Ectodermal cell (in vitro differentiated cells): ENCODE data around the gene TSGA10IP.

Experiments used
- H3K27ac ChIP-seq: 2 replicates; pipeline ENCODE4 v1.7.0; 2013; ENCODE audit warnings: mild to moderate bottlenecking, low read depth, low read length; ENCODE audit not compliant: insufficient read depth, poor library complexity, severe bottlenecking
- H3K27me3 ChIP-seq: 2 replicates; pipeline ENCODE4 v1.7.0; 2013; ENCODE audit warnings: mild to moderate bottlenecking, low read length; ENCODE audit not compliant: insufficient read depth, control insufficient read depth, poor library complexity, severe bottlenecking
- H3K36me3 ChIP-seq: one replicate; pipeline ENCODE4 v1.7.0; 2013; ENCODE audit warnings: low read length; ENCODE audit not compliant: control insufficient read depth, insufficient read depth
- H3K4me1 ChIP-seq: one replicate; pipeline ENCODE4 v1.7.0; 2013; ENCODE audit warnings: low read length; ENCODE audit not compliant: control insufficient read depth, insufficient read depth
- H3K4me3 ChIP-seq: 2 replicates; pipeline ENCODE4 v1.7.0; 2013; ENCODE audit warnings: low read depth, low read length, control low read depth; ENCODE audit not compliant: insufficient read depth
- H3K9me3 ChIP-seq: 2 replicates; pipeline ENCODE4 v1.7.0; 2013; ENCODE audit warnings: mild to moderate bottlenecking, low read length, moderate library complexity; ENCODE audit not compliant: control insufficient read depth
- WGBS, 2 experiments: methylation state at CpG; one replicate each; pipeline ENCODE4 v1.1.7; 2013; ENCODE audit warnings: missing lambda C conversion rate in 2 of 2; 5-methylcytosine and 5-hydroxymethylcytosine counted together

TSGA10IP gene

GRCh38 chr11:65973439-65974110 is 28.3 kb downstream of the TSGA10IP start:
- Histone ChIP-seq H3K36me3 (peaks cover 40% of the 10 kb centered on the region), H3K27ac (no peak overlapping the region), H3K4me1 (no peaks in the 10 kb centered on the region), H3K27me3 (no peaks in the 10 kb centered on the region), H3K9me3 (no peaks in the 10 kb centered on the region), H3K4me3 (no peak overlapping the region)
- WGBS, 2 experiments: 92 to 93% methylated on average over 13 of the region's 13 CpGs

- no peaks in the 10 kb centered on the region for H3K27me3 ChIP-seq
- H3K9me3 ChIP-seq: no peaks in the 10 kb centered on the region
- H3K4me1 ChIP-seq: no peaks in the 10 kb centered on the region
- 95 to 96% methylated on average over 9 of the region's 9 CpGs for WGBS, 2 experiments
- no peak overlapping the region for H3K27ac ChIP-seq
- H3K36me3 ChIP-seq: peaks cover 28% of the 10 kb centered on the region
- H3K4me3 ChIP-seq: no peak overlapping the region
Observed at GRCh38 chr11:65975771-65976170, 30.5 kb downstream of the TSGA10IP start.

- H3K4me1 ChIP-seq: no peaks in the 10 kb centered on the region
- WGBS, 2 experiments: 92 to 93% methylated on average over 43 of the region's 43 CpGs
- H3K27me3 ChIP-seq: no peaks in the 10 kb centered on the region
- no peak overlapping the region for H3K27ac ChIP-seq
- H3K36me3 ChIP-seq: peaks cover 28% of the 10 kb centered on the region
- H3K4me3 ChIP-seq: no peak overlapping the region
- H3K9me3 ChIP-seq: no peaks in the 10 kb centered on the region
Observed at GRCh38 chr11:65976216-65977176, 31.2 kb downstream of the TSGA10IP start.

GRCh38 chr11:65977621-65978390 is 32.5 kb downstream of the TSGA10IP start:
- 92% methylated on average over 29 of the region's 29 CpGs for WGBS, 2 experiments
- Histone ChIP-seq H3K36me3 (peaks cover 28% of the 10 kb centered on the region), H3K9me3 (no peaks in the 10 kb centered on the region), H3K4me1 (no peaks in the 10 kb centered on the region), H3K27ac (no peak overlapping the region), H3K27me3 (no peaks in the 10 kb centered on the region), H3K4me3 (no peak overlapping the region)

- Histone ChIP-seq H3K27ac (no peak overlapping the region), H3K4me1 (no peaks in the 10 kb centered on the region), H3K36me3 (peaks cover 21% of the 10 kb centered on the region), H3K4me3 (no peak overlapping the region), H3K9me3 (no peaks in the 10 kb centered on the region), H3K27me3 (no peaks in the 10 kb centered on the region)
- 95 to 96% methylated on average over 34 of the region's 34 CpGs for WGBS, 2 experiments
Observed at GRCh38 chr11:65978391-65979238, 33.3 kb downstream of the TSGA10IP start.

GRCh38 chr11:65979261-65979759 is 34.0 kb downstream of the TSGA10IP start:
- Histone ChIP-seq H3K9me3 (no peaks in the 10 kb centered on the region), H3K36me3 (peaks cover 20% of the 10 kb centered on the region), H3K4me1 (no peaks in the 10 kb centered on the region), H3K4me3 (no peak overlapping the region), H3K27me3 (no peaks in the 10 kb centered on the region), H3K27ac (no peak overlapping the region)
- WGBS, 2 experiments: 94 to 97% methylated on average over 10 of the region's 10 CpGs

- 90 to 94% methylated on average over 12 of the region's 12 CpGs for WGBS, 2 experiments
- Histone ChIP-seq H3K4me3 (no peak overlapping the region), H3K9me3 (no peaks in the 10 kb centered on the region), H3K27ac (no peak overlapping the region), H3K27me3 (no peaks in the 10 kb centered on the region), H3K4me1 (no peaks in the 10 kb centered on the region), H3K36me3 (peaks cover 20% of the 10 kb centered on the region)
Observed at GRCh38 chr11:65981101-65981740, 35.9 kb downstream of the TSGA10IP start.

GRCh38 chr11:65981972-65982823 is 36.9 kb downstream of the TSGA10IP start:
- H3K4me1 ChIP-seq: no peaks in the 10 kb centered on the region
- no peak overlapping the region for H3K4me3 ChIP-seq
- H3K27ac ChIP-seq: no peak overlapping the region
- H3K9me3 ChIP-seq: no peaks in the 10 kb centered on the region
- H3K36me3 ChIP-seq: peaks cover 15% of the 10 kb centered on the region
- H3K27me3 ChIP-seq: no peaks in the 10 kb centered on the region
- WGBS, 2 experiments: 86 to 87% methylated on average over 16 of the region's 16 CpGs
